HepG2 (cell line): Measurements from ENCODE around the gene ELOVL6. TPM values are rescaled to one million over a fixed set of nuclear protein-coding genes. Genes with fewer than 3 reads are reported as not detected.

Source experiments
- BCLAF1 ChIP-seq: fragments of 450-650 bp; IDR thresholded peaks from 2 replicates; pipeline ENCODE4 v1.6.1; 2017; ENCODE audit warnings: mild to moderate bottlenecking
- HNF4A ChIP-seq: sonication (generic); formaldehyde crosslinking; IDR thresholded peaks from 2 replicates; pipeline ENCODE4 v1.4.0; 2020; ENCODE audit warnings: missing genetic modification reagents
- KAT8 ChIP-seq: IDR thresholded peaks from 2 replicates; pipeline ENCODE4 v1.6.1; 2016; ENCODE audit warnings: missing genetic modification reagents, missing compliant biosample characterization
- KDM4B ChIP-seq: sonication (generic); formaldehyde crosslinking; IDR thresholded peaks from 2 replicates; pipeline ENCODE4 v1.4.0; 2020; ENCODE audit warnings: missing genetic modification reagents
- KLF9 ChIP-seq: IDR thresholded peaks from 2 replicates; pipeline ENCODE4 v1.6.1; 2016; ENCODE audit warnings: low read depth
- MEF2D ChIP-seq: sonication (generic); formaldehyde crosslinking; IDR thresholded peaks from 2 replicates; pipeline ENCODE4 v1.5.1; 2020; ENCODE audit warnings: mild to moderate bottlenecking, missing genetic modification reagents
- MXD1 ChIP-seq: sonication (generic); formaldehyde crosslinking; IDR thresholded peaks from 2 replicates; pipeline ENCODE4 v1.4.0; 2020; ENCODE audit warnings: mild to moderate bottlenecking, missing genetic modification reagents
- NAIF1 ChIP-seq: sonication (generic); formaldehyde crosslinking; IDR thresholded peaks from 2 replicates; pipeline ENCODE4 v1.5.0; 2020; ENCODE audit warnings: mild to moderate bottlenecking, missing genetic modification reagents, borderline replicate concordance
- RCOR2 ChIP-seq: IDR thresholded peaks from 2 replicates; pipeline ENCODE4 v1.6.1; 2016; ENCODE audit warnings: missing biosample characterization, missing genetic modification reagents
- SOX6 ChIP-seq, 2 experiments: fragments of 450-650 bp in 1 of 2; sonication (generic) in 1 of 2; formaldehyde crosslinking in 1 of 2; IDR thresholded peaks; 2 replicates each; pipeline versions ENCODE4 v1.4.0 to v1.6.1; 2017 to 2020; ENCODE audit warnings: antibody characterized with exemption in 1 of 2, mild to moderate bottlenecking in 1 of 2, missing genetic modification reagents in 1 of 2
- SUZ12 ChIP-seq: fragments of 150-350 bp; IDR thresholded peaks from 2 replicates; pipeline ENCODE4 v1.6.1; 2014; ENCODE audit warnings: low read depth, low read length
- ZFP36 ChIP-seq: fragments of 150-350 bp; IDR thresholded peaks from 2 replicates; pipeline ENCODE4 v1.6.1; 2018; ENCODE audit warnings: borderline replicate concordance, low read length, low read depth; ENCODE audit not compliant: partially characterized antibody
- ZNF18 ChIP-seq: sonication (generic); formaldehyde crosslinking; IDR thresholded peaks from 2 replicates; pipeline ENCODE4 v1.8.0; 2022; ENCODE audit warnings: mild to moderate bottlenecking, missing genetic modification reagents; ENCODE audit not compliant: insufficient replicate concordance
- ZNF180 ChIP-seq: sonication (generic); formaldehyde crosslinking; IDR thresholded peaks from 2 replicates; pipeline ENCODE4 v1.4.0; 2020; ENCODE audit warnings: low read depth, missing genetic modification reagents, borderline replicate concordance
- ZNF260 ChIP-seq: sonication (generic); formaldehyde crosslinking; IDR thresholded peaks from 2 replicates; pipeline ENCODE4 v1.4.0; 2020; ENCODE audit warnings: missing genetic modification reagents, low read depth, mild to moderate bottlenecking, borderline replicate concordance
- ZNF510 ChIP-seq: sonication (generic); formaldehyde crosslinking; IDR thresholded peaks from 2 replicates; pipeline ENCODE4 v1.4.0; 2020; ENCODE audit warnings: low read depth, mild to moderate bottlenecking, missing genetic modification reagents
- ZNF614 ChIP-seq: IDR thresholded peaks from 2 replicates; pipeline ENCODE4 v1.6.1; 2018; ENCODE audit warnings: missing biosample characterization, missing genetic modification reagents, inconsistent platforms, borderline replicate concordance
- ZNF747 ChIP-seq: sonication (generic); formaldehyde crosslinking; IDR thresholded peaks from 2 replicates; pipeline ENCODE4 v1.8.1; 2023; ENCODE audit warnings: missing genetic modification reagents, mild to moderate bottlenecking, borderline replicate concordance
- polyA plus RNA-seq, 8 experiments: library from polyadenylated mRNA; depleted of rRNA in 3 of 8; stranded (reverse) in 7 of 8; unstranded in 1 of 8; fragments of >200 nt; fragmentation: Illumina TruSeq in 4 of 8; extraction: Trizol in 4 of 8; gene quantifications; 2 replicates each; pipeline versions ENCODE4 v1.2.1 to v1.2.3, GENCODE V29; 2011 to 2016; ENCODE audit warnings: low read depth in 4 of 8, missing spikeins in 1 of 8, mixed read lengths in 1 of 8; ENCODE audit not compliant: insufficient read depth in 1 of 8
- total RNA-seq, 5 experiments: library from RNA; depleted of rRNA; stranded (reverse); fragments of >200 nt; fragmentation: Illumina TruSeq; extraction: Trizol; gene quantifications; 2 replicates each; pipeline ENCODE4 v1.2.3, GENCODE V29; 2016; ENCODE audit warnings: low read depth in 1 of 5
- TF ChIP-seq, protein P1 (sequence below): sonication (generic); formaldehyde crosslinking; IDR thresholded peaks from 2 replicates; pipeline ENCODE4 v1.4.0; 2020; ENCODE audit warnings: missing genetic modification reagents

The ELOVL6 gene
- total and polyA plus RNA-seq, 2 of the 13 experiments (the other 11 are each of a cell fraction or from before 2014, with no cell fraction given), result 14.1 to 23.2 TPM

DNA sequence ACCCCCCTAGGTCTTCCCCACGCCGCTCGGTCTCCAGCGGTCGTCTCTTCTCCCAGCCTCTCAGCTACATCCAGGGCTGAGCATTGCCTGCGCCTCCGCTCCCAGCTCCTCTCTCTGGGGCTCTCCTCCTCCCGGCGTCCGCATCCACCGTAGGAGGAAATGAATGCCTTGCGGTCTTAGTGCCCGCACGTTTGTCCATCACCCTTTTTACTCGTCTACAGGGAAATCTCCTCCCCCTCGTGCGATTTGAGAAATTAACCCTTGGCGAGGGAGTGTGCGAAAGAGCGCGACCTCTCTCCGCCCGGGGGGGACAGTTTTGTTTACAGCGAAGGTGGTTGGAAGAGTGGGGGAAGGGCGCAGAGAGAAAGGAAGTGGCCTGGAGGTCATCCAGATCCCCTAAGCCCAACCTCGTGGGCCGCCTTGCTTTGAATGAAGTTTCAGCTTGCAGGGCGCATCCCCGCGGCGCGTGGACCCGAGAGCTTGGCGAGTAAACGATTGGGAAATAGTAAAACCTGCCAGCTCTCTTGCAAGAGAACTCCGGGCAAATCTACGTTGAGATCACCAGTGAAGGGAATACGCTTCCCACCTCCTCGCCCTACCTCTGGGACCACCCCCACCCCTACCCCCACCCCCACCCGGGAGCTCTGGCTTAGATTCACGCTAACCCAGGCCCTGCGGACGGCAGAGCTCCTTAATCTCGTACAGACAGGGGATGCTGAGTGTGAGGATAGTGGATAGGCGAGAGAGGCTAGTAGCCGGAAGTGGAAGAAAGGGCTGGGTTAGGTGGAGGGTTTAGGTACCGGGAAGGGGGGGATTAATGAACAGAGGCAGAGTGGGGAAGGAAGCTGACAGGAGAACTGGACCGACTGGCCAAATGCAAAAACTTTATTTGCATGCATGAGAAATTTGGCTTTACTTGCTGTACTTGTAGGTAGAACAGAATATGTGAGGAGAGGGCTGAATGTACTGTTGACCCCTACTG, at the start of gene ELOVL6 (continued):
- TF ChIP-seq KLF9 (CRISPR knock-in tag) (no peak), ZNF747 (CRISPR knock-in tag) (no peak), SUZ12 (no peak), KDM4B (CRISPR knock-in tag) (no peak), BCLAF1 (no peak), ZNF18 (no peak), MEF2D (CRISPR knock-in tag) (no peak), ZNF614 (CRISPR knock-in tag) (no peak), SOX6 (IDR thresholded peaks at IDR 0.05) (no peak), SOX6 (CRISPR knock-in tag; IDR thresholded peaks at IDR 0.05) (peak; percentile 79), RCOR2 (0 out of 2 replicates have a peak, but pooled peaks have one; percentile 58), ZFP36 (no peak), MXD1 (0 out of 2 replicates have a peak, but pooled peaks have one; percentile 44), NAIF1 (CRISPR knock-in tag) (peak; percentile 43; the same call in 1 of the 2 replicates), ZNF260 (CRISPR knock-in tag) (no peak), ZNF510 (CRISPR knock-in tag) (no peak), HNF4A (CRISPR knock-in tag) (peak; percentile 61), ZNF180 (CRISPR knock-in tag) (no peak), KAT8 (CRISPR knock-in tag) (peak; percentile 69)
- TF ChIP-seq, protein P1, sequence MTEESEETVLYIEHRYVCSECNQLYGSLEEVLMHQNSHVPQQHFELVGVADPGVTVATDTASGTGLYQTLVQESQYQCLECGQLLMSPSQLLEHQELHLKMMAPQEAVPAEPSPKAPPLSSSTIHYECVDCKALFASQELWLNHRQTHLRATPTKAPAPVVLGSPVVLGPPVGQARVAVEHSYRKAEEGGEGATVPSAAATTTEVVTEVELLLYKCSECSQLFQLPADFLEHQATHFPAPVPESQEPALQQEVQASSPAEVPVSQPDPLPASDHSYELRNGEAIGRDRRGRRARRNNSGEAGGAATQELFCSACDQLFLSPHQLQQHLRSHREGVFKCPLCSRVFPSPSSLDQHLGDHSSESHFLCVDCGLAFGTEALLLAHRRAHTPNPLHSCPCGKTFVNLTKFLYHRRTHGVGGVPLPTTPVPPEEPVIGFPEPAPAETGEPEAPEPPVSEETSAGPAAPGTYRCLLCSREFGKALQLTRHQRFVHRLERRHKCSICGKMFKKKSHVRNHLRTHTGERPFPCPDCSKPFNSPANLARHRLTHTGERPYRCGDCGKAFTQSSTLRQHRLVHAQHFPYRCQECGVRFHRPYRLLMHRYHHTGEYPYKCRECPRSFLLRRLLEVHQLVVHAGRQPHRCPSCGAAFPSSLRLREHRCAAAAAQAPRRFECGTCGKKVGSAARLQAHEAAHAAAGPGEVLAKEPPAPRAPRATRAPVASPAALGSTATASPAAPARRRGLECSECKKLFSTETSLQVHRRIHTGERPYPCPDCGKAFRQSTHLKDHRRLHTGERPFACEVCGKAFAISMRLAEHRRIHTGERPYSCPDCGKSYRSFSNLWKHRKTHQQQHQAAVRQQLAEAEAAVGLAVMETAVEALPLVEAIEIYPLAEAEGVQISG (CRISPR knock-in tag), result peak; percentile 64
